ENCODE data around the gene ERV3-1.
"Not testable (repeated sequence)": the region's sequence is repeated elsewhere in the genome, so short reads cannot be mapped to it uniquely, and the experiment has no call there.

ERV3-1 gene, protein sequence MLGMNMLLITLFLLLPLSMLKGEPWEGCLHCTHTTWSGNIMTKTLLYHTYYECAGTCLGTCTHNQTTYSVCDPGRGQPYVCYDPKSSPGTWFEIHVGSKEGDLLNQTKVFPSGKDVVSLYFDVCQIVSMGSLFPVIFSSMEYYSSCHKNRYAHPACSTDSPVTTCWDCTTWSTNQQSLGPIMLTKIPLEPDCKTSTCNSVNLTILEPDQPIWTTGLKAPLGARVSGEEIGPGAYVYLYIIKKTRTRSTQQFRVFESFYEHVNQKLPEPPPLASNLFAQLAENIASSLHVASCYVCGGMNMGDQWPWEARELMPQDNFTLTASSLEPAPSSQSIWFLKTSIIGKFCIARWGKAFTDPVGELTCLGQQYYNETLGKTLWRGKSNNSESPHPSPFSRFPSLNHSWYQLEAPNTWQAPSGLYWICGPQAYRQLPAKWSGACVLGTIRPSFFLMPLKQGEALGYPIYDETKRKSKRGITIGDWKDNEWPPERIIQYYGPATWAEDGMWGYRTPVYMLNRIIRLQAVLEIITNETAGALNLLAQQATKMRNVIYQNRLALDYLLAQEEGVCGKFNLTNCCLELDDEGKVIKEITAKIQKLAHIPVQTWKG

DNA sequence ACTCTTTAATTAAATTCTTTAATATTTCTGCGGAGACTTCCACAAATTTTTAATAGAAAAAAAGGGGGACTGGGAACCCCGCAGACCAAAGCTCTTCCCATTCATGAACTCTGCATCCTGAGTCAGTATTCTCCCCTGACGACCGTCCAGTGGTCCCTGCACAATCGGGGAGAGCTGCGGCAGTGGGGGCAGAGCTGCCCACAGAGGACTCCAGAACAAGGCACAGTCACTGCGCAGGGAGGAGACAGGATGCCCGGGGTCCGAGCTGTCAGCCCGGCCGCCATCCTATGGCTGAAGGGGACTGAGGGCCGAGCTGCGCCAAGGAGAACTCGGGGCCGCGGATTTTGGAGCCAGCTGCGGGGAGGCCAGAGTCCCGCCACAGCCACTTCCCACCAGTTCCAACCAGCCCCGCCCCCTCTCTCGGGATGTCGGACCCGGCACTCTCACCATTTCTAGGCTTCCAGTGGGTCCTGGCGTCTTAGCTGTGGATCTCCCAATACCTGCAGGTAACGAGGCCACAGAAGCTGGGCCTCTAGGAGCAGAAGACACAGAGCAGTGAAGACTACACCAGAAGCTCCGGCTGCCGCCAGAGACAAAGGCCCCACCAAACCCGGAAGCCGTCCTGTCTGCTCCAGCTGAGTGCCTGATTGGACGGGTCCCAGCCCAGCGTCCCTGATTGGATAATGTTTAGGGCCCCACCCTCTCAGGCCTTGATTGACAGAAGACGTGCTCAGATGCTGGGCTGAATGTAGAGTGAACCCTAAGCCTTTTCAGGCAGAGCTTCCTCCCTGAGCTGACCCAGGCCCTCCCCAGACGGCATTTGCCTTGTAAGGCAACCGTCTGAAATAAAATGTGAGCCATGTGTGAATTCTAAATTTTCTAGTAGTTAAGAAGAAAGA, at the start of gene ERV3-1:
Gene ERV3-1 (minus strand): TSS at position 594 of the 899 bp plus-strand sequence. CDS start 13,661 bp downstream, outside the sequence.
- DNase-seq = peak; percentile 59

DNA sequence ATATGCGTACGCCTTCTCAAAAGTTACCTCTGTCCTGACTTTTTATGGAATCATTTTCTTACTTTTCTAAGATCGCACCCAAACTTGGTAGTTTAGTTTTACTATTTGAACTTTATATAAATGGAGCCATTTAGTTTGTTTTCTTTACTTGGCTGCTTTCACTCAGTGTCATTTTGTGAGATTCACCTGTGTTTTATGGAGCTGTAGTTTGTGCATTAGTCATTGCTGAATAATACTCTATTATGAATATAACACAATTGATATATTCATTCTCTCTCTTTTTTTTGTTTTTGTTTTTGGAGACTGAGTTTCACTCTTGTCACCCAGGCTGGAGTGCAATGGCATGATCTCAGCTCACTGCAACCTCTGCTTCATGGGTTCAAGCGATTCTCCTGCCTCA, 49.3 kb upstream of the ERV3-1 start:
- DNase-seq = not testable (repeated sequence)

DNA sequence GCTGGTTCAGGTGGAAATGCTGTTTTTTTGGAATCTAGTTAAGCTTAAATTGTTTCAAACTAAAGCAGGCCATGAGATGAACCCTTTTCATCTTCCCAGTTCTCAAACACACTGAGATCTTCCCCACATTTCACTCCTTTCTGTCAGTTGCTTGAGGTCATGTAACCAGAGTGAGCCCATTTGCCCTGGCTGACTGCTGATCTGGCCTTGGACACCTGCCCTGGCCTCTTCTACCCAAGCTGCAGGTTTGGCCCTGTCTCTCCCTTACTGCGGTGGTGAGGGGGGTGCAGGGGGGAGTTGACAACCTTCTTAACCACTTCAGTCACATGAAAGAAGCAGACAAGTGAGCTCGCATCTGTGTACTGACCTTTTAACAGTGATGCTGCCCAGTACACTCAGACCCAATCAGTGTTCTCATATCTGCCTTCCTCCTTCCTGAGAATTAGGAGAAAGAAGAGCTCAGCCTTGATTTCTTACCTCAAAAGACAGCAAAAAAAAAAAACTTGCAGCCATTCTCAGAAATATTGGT, 48.0 kb upstream of the ERV3-1 start:
- not testable (repeated sequence) for DNase-seq

DNA sequence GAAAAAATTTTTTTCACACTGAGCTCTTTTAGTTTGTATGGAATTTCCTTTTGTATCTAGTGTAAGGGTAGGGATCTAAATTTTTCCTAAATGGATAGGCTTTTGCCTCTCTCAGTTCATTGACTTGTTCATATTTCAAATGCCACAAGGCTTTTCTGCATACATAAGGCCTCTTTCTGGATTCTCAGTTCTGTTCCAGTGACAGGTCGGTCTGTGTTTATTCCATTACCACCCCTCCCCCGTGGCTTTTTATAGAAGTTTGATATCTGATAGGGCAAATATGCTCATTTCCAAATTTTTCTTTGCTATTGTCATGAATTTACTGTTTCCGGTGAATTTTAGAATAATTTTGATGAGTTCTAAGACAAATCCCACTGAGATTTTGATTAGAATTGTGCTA, 45.2 kb upstream of the ERV3-1 start:
- not testable (repeated sequence) for DNase-seq

DNA sequence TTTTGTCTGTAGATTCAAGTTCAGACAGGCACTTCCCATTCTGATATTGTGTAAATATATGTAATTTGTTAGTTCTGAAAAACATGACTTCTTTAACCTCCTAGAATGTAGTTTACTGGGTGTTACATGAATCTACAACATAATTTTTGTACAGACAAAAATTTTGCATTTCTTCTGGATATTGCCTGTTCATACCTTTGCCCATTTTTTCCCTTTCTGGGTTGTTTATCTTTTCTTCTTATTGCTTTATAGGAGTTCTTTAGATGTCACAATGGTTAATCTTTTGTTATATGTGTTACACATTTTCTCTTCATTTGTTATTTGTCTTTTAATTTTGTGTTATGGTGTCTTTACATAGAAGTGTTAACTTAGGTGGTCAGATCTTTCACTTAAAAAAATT, 44.7 kb upstream of the ERV3-1 start:
- DNase-seq = not testable (repeated sequence)

DNA sequence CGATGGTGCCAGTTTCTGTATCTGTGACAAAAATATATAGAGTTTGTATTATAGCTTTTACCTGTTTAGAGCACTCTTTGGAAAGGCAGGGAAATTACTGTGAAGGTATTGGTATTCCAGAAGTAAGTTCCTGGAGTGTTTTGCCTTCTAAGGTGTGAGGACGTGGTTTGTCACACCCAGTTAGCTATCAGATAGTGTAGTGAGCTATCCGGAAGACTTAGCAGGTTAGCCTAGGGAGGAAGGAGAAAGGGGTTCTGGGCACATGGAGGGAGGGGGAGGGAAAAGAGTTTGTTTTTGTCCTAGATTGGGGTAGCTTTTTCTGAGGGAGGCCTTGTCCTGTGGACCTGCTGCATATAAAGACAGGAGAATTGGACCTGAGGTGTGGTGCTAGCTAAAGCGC, 39.8 kb upstream of the ERV3-1 start:
- not testable (repeated sequence) for DNase-seq

DNA sequence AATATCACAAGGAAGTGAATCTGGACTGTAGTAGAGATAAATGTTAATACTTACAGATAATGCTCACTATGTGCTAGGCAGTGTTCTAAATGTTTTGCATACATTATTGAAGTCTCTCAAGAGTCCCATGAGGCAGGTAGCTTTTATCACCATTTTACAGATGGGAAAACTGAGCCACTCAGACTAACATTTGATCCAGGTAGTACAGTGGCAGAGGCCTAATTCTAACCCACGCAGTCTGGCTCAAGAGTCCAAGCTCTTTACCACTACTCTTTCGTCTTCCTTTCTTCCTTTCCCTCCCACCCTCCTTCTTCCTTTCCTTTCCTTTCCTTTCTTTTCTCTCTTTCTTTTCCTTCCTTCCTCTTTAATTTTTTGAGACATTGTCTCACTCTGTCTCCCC, 39.1 kb upstream of the ERV3-1 start:
- not testable (repeated sequence) for DNase-seq

DNA sequence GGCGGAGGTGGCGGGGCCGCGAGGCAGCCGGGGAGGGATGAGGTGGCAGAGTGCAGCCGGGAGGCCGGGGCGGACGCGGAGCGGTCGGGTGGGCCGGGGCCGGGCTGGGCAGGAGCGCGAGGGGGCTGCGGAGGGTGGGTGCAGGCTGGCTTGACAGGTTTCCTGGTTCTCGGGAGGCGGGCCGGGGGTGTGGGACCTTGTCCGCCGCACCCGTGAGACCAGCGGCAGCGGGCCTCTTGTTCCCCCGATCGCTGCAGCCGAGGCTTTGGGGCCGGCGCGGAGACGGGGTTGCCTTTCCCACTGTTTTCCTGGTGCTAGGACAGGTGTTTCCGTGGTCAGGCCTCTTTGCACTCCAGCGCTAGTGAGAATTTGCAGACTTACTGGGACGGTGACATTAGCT, 32.3 kb upstream of the ERV3-1 start:
- not testable (repeated sequence) for DNase-seq

DNA sequence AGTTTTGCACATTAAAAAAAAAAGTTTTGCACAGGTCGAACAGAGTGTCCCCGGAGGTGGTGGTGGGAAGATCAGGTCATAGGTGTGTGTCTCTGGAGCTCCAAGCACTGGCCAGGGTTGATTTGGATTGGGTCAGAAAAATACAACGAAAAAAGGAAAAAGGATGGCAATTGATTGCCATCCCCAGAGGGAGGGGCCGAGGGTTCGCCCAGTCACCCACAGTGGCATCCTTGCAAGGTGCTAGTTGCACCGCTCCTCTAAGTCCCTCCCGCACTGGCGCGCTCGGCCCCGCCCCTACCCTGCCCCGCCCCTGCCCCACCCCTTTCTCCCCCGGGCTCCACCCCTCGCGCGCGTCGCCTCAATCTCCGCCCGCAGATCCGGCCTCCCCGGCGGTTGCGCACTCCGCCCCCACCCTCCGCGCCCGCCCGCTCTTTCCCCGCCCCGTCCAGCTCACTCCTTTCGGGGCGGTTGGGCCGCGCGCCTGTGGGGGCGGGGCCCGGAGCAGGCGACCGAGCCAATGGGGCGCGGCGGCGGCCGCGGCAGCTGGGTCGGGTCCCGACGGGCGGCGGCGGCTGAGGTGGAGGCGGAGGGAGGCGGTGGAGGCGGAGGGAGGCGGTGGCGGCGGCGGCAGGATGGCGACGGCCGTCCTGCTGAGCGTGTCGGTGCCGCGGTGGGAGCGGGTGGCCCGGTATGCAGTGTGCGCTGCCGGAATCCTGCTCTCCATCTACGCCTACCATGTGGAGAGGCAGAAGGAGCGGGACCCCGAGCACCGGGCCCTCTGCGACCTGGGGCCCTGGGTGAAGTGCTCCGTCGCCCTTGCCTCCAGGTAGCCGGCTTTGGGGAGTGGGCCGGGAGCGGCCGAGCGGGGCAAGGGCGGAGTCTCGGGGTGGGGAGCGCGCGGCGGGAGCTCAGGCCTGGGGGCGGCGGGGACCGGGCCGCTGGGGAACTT, 31.5 kb upstream of the ERV3-1 start:
- DNase-seq = peak; percentile 85

DNA sequence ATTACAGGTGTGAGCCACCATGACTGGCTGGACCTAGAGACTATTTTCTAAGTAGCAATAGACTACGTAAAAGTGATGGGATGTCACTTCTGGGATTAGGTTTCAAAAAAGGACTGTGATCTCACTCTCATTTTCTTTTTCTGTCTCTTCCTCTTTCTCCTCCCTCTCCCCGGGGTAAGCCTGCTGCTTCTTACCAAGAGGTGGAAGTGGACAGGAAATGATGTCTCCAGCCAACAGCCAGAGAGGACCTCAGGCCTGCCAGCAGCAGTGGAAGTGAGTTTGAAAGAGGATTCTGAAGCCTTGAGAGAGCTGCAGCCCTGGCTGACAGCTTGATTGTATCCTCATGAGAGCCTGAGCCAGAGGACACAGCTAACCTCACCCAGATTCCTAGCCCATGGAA, 30.0 kb upstream of the ERV3-1 start:
- DNase-seq = not testable (repeated sequence)

DNA sequence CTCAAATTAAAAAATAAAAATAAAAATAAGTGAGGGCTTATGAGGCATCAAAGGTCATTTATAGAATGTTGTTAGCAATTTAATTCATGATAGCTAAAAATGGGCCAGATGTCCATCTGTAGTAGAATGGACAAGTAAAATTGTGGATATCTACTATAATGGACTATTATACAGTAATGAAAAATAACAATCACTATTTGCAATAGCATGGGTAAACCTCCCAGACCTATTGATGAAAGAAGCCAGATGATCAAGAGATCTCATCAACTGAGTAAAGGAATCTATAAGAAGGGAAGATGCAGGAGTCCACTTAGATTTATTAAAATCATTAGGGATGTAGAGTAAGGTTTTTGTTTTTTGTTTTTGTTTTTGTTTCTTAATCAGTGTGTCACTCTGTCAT, 29.0 kb upstream of the ERV3-1 start:
- DNase-seq = not testable (repeated sequence)

DNA sequence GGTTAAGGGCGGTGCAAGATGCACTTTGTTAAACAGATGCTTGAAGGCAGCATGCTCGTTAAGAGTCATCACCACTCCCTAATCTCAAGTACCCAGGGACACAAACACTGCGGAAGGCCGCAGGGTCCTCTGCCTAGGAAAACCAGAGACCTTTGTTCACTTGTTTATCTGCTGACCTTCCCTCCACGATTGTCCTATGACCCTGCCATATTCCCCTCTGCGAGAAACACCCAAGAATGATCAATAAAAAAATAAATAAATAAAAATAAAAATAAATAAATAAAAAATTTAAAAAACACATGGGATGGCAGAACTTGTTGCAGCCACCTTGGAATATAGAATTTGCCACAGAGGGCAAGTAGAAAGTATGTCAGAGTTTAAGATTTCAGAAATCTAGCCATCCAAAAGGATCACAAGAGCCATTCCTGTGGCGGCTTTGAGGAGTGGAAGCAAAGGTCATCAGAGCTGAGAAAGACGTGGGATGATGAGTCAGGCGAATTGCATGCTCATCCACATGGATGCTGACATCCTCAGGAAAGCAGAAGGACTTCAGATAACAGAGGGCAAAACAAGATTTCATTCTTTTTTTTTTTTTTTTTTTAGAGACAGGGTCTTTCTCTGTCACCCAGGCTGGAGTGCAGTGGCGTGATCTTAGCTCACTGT, 27.8 kb upstream of the ERV3-1 start:
- DNase-seq = not testable (repeated sequence)

DNA sequence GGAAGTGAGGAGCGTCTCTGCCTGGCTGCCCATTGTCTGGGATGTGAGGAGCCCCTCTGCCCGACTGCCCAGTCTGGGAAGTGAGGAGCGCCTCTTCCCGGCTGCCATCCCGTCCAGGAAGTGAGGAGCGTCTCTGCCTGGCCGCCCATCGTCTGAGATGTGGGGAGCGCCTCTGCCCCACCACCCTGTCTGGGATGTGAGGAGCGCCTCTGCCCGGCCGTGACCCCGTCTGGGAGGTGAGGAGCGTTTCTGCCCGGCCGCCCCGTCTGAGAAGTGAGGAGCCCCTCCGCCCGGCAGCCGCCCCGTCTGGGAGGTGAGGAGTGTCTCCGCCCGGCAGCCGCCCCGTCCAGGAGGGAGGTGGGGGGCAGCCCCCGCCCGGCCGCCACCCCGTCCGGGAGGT, 26.9 kb upstream of the ERV3-1 start:
- DNase-seq = not testable (repeated sequence)

DNA sequence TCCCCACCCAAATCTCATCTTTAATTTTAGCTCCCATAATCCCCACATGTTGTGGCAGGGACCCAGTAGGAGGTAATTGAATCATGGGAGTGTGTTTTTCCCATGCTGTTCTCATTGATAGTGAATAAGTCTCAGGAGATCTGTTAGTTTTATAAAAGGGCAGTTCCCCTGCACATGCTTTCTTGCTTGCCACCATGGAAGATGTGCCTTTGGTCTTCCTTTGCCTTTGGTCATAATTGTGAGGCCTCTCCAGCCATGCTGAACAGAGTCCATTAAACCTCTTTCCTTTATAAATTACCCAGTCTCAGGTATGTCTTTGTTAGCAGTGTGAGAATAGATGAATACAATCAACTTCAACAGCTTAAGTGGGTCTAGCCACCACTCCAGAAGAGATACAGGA, 18.5 kb upstream of the ERV3-1 start:
- DNase-seq = not testable (repeated sequence)

DNA sequence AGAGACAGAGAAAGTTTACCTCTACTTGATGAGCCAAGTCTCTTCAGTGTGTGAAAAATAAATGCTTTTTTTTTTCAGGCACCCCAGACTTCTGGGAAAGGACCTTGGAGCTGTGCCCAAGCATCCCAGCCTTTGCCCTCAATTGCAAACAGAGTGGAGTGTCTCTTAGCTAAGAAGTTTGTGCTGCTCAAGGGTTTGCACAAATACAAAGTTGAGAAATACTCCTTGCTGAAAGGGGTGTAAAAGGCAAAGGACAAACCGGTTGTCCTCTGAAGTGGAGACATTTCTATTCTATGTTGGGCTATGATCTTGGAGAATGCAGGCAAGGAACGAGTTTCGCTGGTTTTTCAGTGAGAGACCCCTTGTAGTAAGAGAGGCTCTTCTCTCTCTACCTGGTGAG, 14.5 kb upstream of the ERV3-1 start:
- not testable (repeated sequence) for DNase-seq

DNA sequence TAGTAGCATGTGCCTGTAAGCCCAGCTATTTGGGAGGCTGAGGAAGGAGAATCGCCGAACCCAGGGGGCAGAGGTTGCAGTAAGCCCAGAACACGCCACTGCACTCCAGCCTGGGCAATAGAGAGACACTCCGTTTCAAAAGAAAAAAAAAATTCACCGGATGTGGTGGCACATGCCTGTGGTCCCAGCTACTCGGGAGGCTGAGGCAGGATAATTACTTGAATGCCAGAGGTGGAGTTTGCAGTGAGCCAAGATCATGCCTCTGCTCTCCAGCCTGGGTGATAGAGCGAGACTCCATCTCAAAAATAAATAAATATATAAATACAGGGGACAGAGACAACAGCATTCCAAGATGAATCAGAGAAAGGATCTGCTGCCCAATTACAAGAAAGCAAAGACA, 3.4 kb upstream of the ERV3-1 start:
- DNase-seq = not testable (repeated sequence)

DNA sequence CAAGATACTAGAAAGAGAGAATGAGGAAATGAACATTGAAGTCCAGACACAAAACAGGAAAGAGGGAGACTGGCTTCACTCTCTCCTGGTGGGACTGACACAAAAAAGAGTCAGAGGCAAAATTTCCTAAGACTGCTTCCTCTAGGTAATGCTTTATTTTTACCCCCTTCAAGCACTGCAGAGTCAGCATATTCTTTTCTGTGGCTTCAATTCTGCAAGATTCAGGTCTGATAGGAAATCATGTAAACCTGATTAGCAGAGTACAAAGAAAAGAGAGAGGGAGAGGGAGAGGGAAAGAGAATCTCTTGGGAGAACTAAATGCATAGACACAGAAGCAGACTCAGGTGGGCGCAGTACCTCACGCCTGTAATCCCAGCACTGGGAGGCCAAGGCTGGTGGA, 2.9 kb upstream of the ERV3-1 start:
- DNase-seq = not testable (repeated sequence)

DNA sequence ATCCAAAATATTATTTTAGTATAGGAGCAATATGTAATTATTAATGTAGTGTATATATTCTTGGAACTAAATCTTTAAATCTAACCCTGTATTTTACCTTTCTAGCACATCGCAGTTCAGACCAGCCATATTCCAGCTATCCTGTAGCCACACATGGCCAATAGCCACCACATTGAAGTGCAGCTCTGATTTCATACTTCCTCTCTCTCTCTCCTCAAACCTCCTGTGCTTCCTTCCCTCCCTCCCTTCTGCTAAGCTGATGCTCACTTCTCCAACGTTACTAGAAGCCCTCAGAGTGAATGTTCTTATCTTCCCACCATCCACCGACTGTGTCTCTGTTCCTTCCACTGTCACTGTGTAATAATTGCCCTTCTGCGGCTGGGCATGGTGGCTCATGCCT, 549 bp upstream of the ERV3-1 start:
- not testable (repeated sequence) for DNase-seq

DNA sequence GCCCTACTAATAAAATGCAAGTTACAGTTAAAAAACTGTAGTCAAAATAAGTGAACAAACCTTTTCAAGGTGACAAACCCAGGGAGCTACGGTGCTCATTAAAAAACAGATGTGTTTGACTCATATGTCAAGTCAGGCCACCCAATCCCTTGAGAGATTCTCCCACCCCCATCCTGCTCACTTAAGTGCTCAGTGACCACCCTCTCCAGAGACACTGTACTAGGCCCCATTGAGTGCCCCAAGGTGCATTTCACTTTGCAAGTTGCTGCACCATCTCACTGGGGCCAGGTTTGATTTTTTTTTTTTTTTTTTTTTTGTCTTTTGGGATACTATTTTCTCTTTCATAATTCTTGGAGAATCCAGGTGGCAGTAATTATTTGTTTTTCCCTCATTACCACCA, 1.9 kb downstream of the ERV3-1 start:
- DNase-seq = no peak

DNA sequence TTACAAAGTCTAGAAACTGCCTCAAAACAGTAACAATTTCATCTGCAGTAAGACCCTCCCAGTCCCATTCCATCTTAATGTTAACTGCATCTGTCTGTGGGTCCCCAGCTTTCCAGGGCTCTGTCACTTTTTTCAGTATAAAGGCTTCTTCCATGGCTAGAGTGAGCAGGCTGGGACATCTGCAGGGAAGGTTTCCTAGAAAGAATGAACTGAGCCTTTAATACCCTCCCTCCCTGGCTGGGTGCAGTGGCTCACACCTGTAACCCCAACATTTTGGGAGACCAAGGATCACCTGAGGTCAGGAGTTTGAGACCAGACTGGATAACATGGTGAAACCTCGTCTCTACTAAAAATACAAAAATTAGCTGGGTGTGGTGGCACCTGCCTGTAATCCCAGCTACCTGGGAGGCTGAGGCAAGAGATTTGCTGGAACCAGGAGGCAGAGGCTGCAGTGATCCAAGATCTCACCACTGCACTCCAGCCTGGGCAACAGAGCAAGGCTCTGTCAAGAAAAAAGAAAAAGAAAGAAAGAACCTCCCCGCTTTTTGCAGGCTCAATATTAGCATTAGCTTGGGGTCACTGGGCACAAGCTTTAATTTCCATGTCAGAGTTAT, 3.4 kb downstream of the ERV3-1 start:
- DNase-seq = no peak

Data from GOT3 (cell line).